H1 (cell line): ENCODE results near the gene PHC3. TPM values are rescaled to one million over a fixed set of nuclear protein-coding genes. Genes with fewer than 3 reads are reported as not detected.

Experiments used
- CTCF ChIA-PET: fragments of 300-600 bp; sonication (Branson Sonifier 250); formaldehyde crosslinking; loops from one replicate; lab custom pipeline; 2021; ENCODE audit not compliant: partially characterized antibody; lab: Charles Lee
- POLR2A ChIA-PET: fragments of 300-600 bp; sonication (Branson Sonifier 250); formaldehyde crosslinking; loops from one replicate; lab custom pipeline; 2021; ENCODE audit warnings: inconsistent platforms; ENCODE audit not compliant: partially characterized antibody; lab: Charles Lee
- DNase-seq, 2 experiments: peaks; one replicate each; pipeline versions ENCODE4 v3.0.0 to v3.0.0-alpha.2; 2010 to 2022; ENCODE audit warnings: low spot score in 2 of 2, low read depth in 1 of 2, mixed read lengths in 1 of 2
- FAIRE-seq: peaks from 2 replicates; lab custom pipeline; 2011; peaks lifted over from hg19 to GRCh38; lab: Jason Lieb, UNC
- H2AFZ ChIP-seq: 2 replicates; pipeline ENCODE4 v1.8.1; 2012; ENCODE audit warnings: low read length, inconsistent platforms
- H2AK5ac ChIP-seq: 2 replicates; pipeline ENCODE4 v1.6.1; 2013; ENCODE audit warnings: low read depth, low read length
- H2BK120ac ChIP-seq: replicated peaks from 2 replicates; pipeline ENCODE3; 2013; ENCODE audit warnings: low read depth, low read length, inconsistent platforms
- H2BK12ac ChIP-seq: 2 replicates; pipeline ENCODE4 v1.6.1; 2013; ENCODE audit warnings: low read depth, low read length
- H2BK15ac ChIP-seq: 2 replicates; pipeline ENCODE4 v1.6.1; 2013; ENCODE audit warnings: low read length
- H2BK20ac ChIP-seq: 2 replicates; pipeline ENCODE4 v1.6.1; 2013; ENCODE audit warnings: low read length
- H2BK5ac ChIP-seq: 2 replicates; pipeline ENCODE4 v1.6.1; 2013; ENCODE audit warnings: low read depth, low read length
- H3K14ac ChIP-seq: 2 replicates; pipeline ENCODE4 v1.6.1; 2013; ENCODE audit warnings: inconsistent platforms; ENCODE audit not compliant: insufficient read length
- H3K18ac ChIP-seq: 2 replicates; pipeline ENCODE4 v1.6.1; 2013; ENCODE audit warnings: low read length; ENCODE audit errors: extremely low read depth
- H3K23ac ChIP-seq: 2 replicates; pipeline ENCODE4 v1.6.1; 2013; ENCODE audit warnings: inconsistent platforms; ENCODE audit not compliant: insufficient read length
- H3K23me2 ChIP-seq: 2 replicates; pipeline ENCODE4 v1.6.1; 2013; ENCODE audit warnings: low read depth, low read length
- H3K27ac ChIP-seq: 2 replicates; pipeline ENCODE4 v1.6.1; 2011; ENCODE audit warnings: low read depth, low read length, inconsistent platforms
- H3K27me3 ChIP-seq, 4 experiments: replicated peaks in 1 of 4; 1 replicate in 1 of 4; 2 replicates in 3 of 4; pipeline versions ENCODE4 v1.6.1 to v1.8.1; 2011 to 2013; ENCODE audit warnings: low read length in 3 of 4, mild to moderate bottlenecking in 3 of 4, inconsistent platforms in 2 of 4, mixed read lengths in 2 of 4, moderate library complexity in 1 of 4; ENCODE audit not compliant: control insufficient read depth in 3 of 4, insufficient read depth in 3 of 4; ENCODE audit errors: extremely low read depth in 1 of 4
- H3K36me3 ChIP-seq, 4 experiments: 2 replicates each; pipeline versions ENCODE4 v1.6.1 to v1.8.1; 2011 to 2013; ENCODE audit warnings: mild to moderate bottlenecking in 4 of 4, low read length in 3 of 4, moderate library complexity in 2 of 4, control low read depth in 1 of 4, inconsistent platforms in 1 of 4; ENCODE audit not compliant: insufficient read depth in 4 of 4, control insufficient read depth in 2 of 4
- H3K4ac ChIP-seq: replicated peaks from 2 replicates; pipeline ENCODE3; 2013; ENCODE audit warnings: low read length, low read depth, mixed read lengths, inconsistent platforms; ENCODE audit not compliant: insufficient read length
- H3K4me1 ChIP-seq, 4 experiments: replicated peaks in 1 of 4; 1 replicate in 1 of 4; 2 replicates in 3 of 4; pipeline versions ENCODE4 v1.6.1 to v1.8.1; 2011 to 2013; ENCODE audit warnings: low read length in 3 of 4, inconsistent platforms in 2 of 4, mixed read lengths in 1 of 4; ENCODE audit not compliant: insufficient read depth in 4 of 4, control insufficient read depth in 3 of 4
- H3K4me2 ChIP-seq, 2 experiments: 2 replicates each; pipeline versions ENCODE4 v1.6.1 to v1.8.1; 2011 to 2013; ENCODE audit warnings: low read depth in 2 of 2, low read length in 2 of 2, control low read depth in 1 of 2, inconsistent platforms in 1 of 2, mild to moderate bottlenecking in 1 of 2; ENCODE audit not compliant: insufficient read depth in 1 of 2
- H3K4me3 ChIP-seq, 4 experiments: fragments of 200-600, 300-600 bp in 1 of 4; sonication (generic), shearing (Covaris generic), sonication (Bioruptor Twin) in 1 of 4; 2 replicates each; pipeline versions ENCODE4 v1.5.1 to v1.8.1; 2011 to 2016; ENCODE audit warnings: low read length in 4 of 4, low read depth in 3 of 4, control low read depth in 2 of 4, inconsistent platforms in 2 of 4, mild to moderate bottlenecking in 2 of 4, mixed read lengths in 1 of 4, moderate library complexity in 1 of 4; ENCODE audit not compliant: insufficient read depth in 2 of 4; ENCODE audit errors: extremely low read depth in 1 of 4
- H3K56ac ChIP-seq: replicated peaks from 2 replicates; pipeline ENCODE3; 2013; ENCODE audit warnings: low read depth, mild to moderate bottlenecking, mixed read lengths, low read length, inconsistent platforms; ENCODE audit not compliant: insufficient read length
- H3K79me1 ChIP-seq: 2 replicates; pipeline ENCODE4 v1.6.1; 2013; ENCODE audit warnings: low read depth, low read length, control low read depth
- H3K79me2 ChIP-seq, 2 experiments: 2 replicates each; pipeline versions ENCODE4 v1.6.1 to v1.8.1; 2012 to 2013; ENCODE audit warnings: low read length in 2 of 2, mild to moderate bottlenecking in 2 of 2, inconsistent platforms in 1 of 2; ENCODE audit not compliant: insufficient read depth in 2 of 2, control insufficient read depth in 1 of 2
- H3K9ac ChIP-seq, 4 experiments: replicated peaks in 1 of 4; 1 replicate in 1 of 4; 2 replicates in 3 of 4; pipeline versions ENCODE4 v1.6.1 to v1.8.1; 2011 to 2013; ENCODE audit warnings: low read depth in 3 of 4, low read length in 3 of 4, control low read depth in 2 of 4, mild to moderate bottlenecking in 2 of 4, moderate library complexity in 2 of 4, inconsistent platforms in 1 of 4; ENCODE audit errors: extremely low read depth in 1 of 4
- H3K9me3 ChIP-seq, 2 experiments: 2 replicates each; pipeline versions ENCODE4 v1.6.1 to v1.8.1; 2012 to 2013; ENCODE audit warnings: mild to moderate bottlenecking in 2 of 2, moderate library complexity in 2 of 2, control low read depth in 1 of 2, inconsistent platforms in 1 of 2, low read depth in 1 of 2, low read length in 1 of 2, mixed read lengths in 1 of 2; ENCODE audit not compliant: insufficient read depth in 2 of 2
- H4K20me1 ChIP-seq, 2 experiments: replicated peaks in 1 of 2; 2 replicates each; pipeline versions ENCODE3 to v1.8.1; 2011 to 2013; ENCODE audit warnings: inconsistent platforms in 2 of 2, low read length in 2 of 2, mild to moderate bottlenecking in 1 of 2; ENCODE audit not compliant: insufficient read depth in 2 of 2, control insufficient read depth in 1 of 2
- H4K5ac ChIP-seq: 2 replicates; pipeline ENCODE4 v1.6.1; 2013; ENCODE audit warnings: low read length, low read depth, mixed read lengths, inconsistent platforms; ENCODE audit not compliant: insufficient read length
- H4K8ac ChIP-seq: 2 replicates; pipeline ENCODE4 v1.8.0; 2013; ENCODE audit warnings: mild to moderate bottlenecking, moderate library complexity, low read length, inconsistent platforms; ENCODE audit not compliant: insufficient read depth; ENCODE audit errors: extremely low read depth
- H4K91ac ChIP-seq: replicated peaks from 2 replicates; pipeline ENCODE3; 2013; ENCODE audit warnings: low read length, mixed read lengths, inconsistent platforms; ENCODE audit not compliant: insufficient read length
- BACH1 ChIP-seq: IDR thresholded peaks from 2 replicates; pipeline ENCODE4 v1.6.1; 2012; ENCODE audit warnings: low read length, improper control_type of control experiment
- CBX5 ChIP-seq: fragments of 300-800, 300-1000 bp; sonication (generic); IDR thresholded peaks from 2 replicates; pipeline ENCODE4 v1.7.1; 2016; ENCODE audit warnings: antibody characterized with exemption, low read length, low read depth
- CHD2 ChIP-seq: IDR thresholded peaks from 2 replicates; pipeline ENCODE4 v1.6.1; 2012; ENCODE audit warnings: low read length, improper control_type of control experiment
- EGR1 ChIP-seq: IDR thresholded peaks from 2 replicates; pipeline ENCODE4 v1.6.1; 2011; ENCODE audit warnings: low read depth, low read length, borderline replicate concordance
- GTF2F1 ChIP-seq: IDR thresholded peaks from 2 replicates; pipeline ENCODE4 v1.6.1; 2012; ENCODE audit warnings: low read depth, low read length, improper control_type of control experiment, borderline replicate concordance
- JUND ChIP-seq: IDR thresholded peaks from 2 replicates; pipeline ENCODE4 v1.6.1; 2011; ENCODE audit warnings: mild to moderate bottlenecking, improper control_type of control experiment, low read length
- NRF1 ChIP-seq: IDR thresholded peaks from 2 replicates; pipeline ENCODE4 v1.6.1; 2011; ENCODE audit warnings: mild to moderate bottlenecking, low read depth, low read length, improper control_type of control experiment
- SIRT6 ChIP-seq: IDR thresholded peaks from one replicate; pipeline ENCODE4 v1.7.1; 2012; ENCODE audit warnings: low read length, inconsistent platforms
- SIX5 ChIP-seq: IDR thresholded peaks from 2 replicates; pipeline ENCODE4 v1.6.1; 2011; ENCODE audit warnings: mild to moderate bottlenecking, low read depth, low read length
- TAF7 ChIP-seq: optimal IDR thresholded peaks from 2 replicates; pipeline ENCODE3; 2011; ENCODE audit warnings: low read depth, mild to moderate bottlenecking, inconsistent platforms, low read length, moderate library complexity, borderline replicate concordance
- TEAD4 ChIP-seq: IDR thresholded peaks from 2 replicates; pipeline ENCODE4 v1.6.1; 2012; ENCODE audit warnings: low read depth, low read length, inconsistent platforms, mixed read lengths
- whole genome bisulfite sequencing, 2 experiments: shearing (Covaris generic) in 1 of 2; methylation state at CpG; one replicate each; pipeline versions ENCODE4 v1.1.6 to v1.1.7; 2013 to 2015; ENCODE audit warnings: low lambda C conversion rate in 2 of 2, mixed read lengths in 2 of 2, inconsistent platforms in 1 of 2, low coverage in 1 of 2, missing lambda C conversion rate in 1 of 2; ENCODE audit not compliant: insufficient replicate concordance in 2 of 2, insufficient coverage in 1 of 2, insufficient read length in 1 of 2; ENCODE audit errors: extremely low coverage in 1 of 2, missing lambda C conversion rate in 1 of 2; 5-methylcytosine and 5-hydroxymethylcytosine counted together
- polyA plus RNA-seq, 7 experiments: library from polyadenylated mRNA; depleted of rRNA in 3 of 7; stranded (reverse) in 5 of 7; unstranded in 2 of 7; fragments of >200 nt in 5 of 7; fragments of 200-250 nt in 2 of 7; gene quantifications; 1 replicate in 5 of 7; 2 replicates in 1 of 7; 4 replicates in 1 of 7; pipeline versions ENCODE4 v1.2.1 to v1.2.3, GENCODE V29; 2011 to 2013; ENCODE audit warnings: missing spikeins in 2 of 7, mixed read lengths in 2 of 7
- total RNA-seq: library from RNA; stranded (reverse); fragmentation: NEBNext Ultra II Directional; extraction: Animal tissue kit (Norgen Biotek cat#: 25700); gene quantifications from 2 replicates; pipeline ENCODE4 v1.2.1, GENCODE V29; 2021
- TF ChIP-seq, protein P1 (sequence below): IDR thresholded peaks from 2 replicates; pipeline ENCODE4 v1.6.1; 2011; ENCODE audit warnings: low read length, improper control_type of control experiment
- TF ChIP-seq, protein P2 (sequence below): IDR thresholded peaks from 2 replicates; pipeline ENCODE4 v1.6.1; 2012; ENCODE audit warnings: inconsistent platforms

PHC3 gene
- total and polyA plus RNA-seq, 2 of the 8 experiments (the other 6 are each of a cell fraction or from before 2014, with no cell fraction given), result 26.4 to 29.2 TPM

DNA sequence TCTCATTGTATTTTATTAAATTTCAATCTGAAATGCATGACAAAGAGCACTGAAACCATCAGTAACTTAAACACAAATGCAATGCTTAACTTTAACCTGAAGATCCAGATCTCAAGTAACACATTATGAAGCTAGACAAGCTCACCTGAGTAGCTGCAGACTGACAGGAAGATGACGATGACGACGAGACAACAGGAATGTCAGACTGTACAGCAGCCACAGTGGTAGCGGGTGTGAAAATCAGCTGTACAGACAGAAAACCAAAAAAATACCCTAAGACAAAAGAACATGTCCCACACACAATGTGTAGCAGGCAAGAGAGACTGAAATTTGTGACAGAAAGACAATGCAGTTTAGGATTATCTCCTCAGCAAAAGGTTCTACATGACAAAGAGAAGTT, 36.3 kb downstream of the PHC3 start:
- Histone ChIP-seq H3K23me2 (no peaks in the 10 kb centered on the region), H2BK120ac (no peak overlapping the region), H3K27ac (no peak overlapping the region), H3K14ac (no peak overlapping the region), H4K91ac (no peak overlapping the region), H3K4me3 (no peak overlapping the region), H3K18ac (0 out of 2 replicates have a peak overlapping the region, but pooled peaks have one; percentile 1), H2AFZ (no peak overlapping the region), H2BK5ac (no peak overlapping the region), H4K8ac (no peak overlapping the region), H3K56ac (no peak overlapping the region), H2BK15ac (no peak overlapping the region), H3K9ac (no peak overlapping the region), H3K23ac (no peak overlapping the region), H2BK12ac (no peak overlapping the region), H2AK5ac (no peak overlapping the region), H3K79me1 (peaks cover 2% of the 10 kb centered on the region; the same call in 1 of the 2 replicates), H4K5ac (no peak overlapping the region), H3K36me3 (peaks cover 0 to 10% (median 0%) of the 10 kb centered on the region in 4 experiments; a peak in 2 of 8 replicates), H3K9me3 (no peaks in the 10 kb centered on the region), H3K4me2 (no peak overlapping the region), H3K27me3 (no peaks in the 10 kb centered on the region), H2BK20ac (no peak overlapping the region), H4K20me1 (peaks cover 0 to 3% of the 10 kb centered on the region in 2 experiments), H3K4me1 (no peaks in the 10 kb centered on the region), H3K79me2 (peaks cover 0 to 11% of the 10 kb centered on the region in 2 experiments; a peak in 2 of 4 replicates), H3K4ac (no peak overlapping the region)
- no peak for DNase-seq
- ChIA-PET POLR2A (interaction anchor here (0.8 kb wide), 1 partner anchor 35 kb away, joined by 3 read pairs; no protein-coding TSS in a partner anchor), CTCF (interaction anchor here (0.6 to 1.3 kb wide), 2 partner anchors 123 to 883 kb away, joined by 3 read pairs; no protein-coding TSS in a partner anchor)
- WGBS, 2 experiments, result 99% methylated on average over 4 of the region's 4 CpGs; no CpG with 5 or more reads in 1 of the 2 experiments
- FAIRE-seq, result no peak
- TF ChIP-seq, protein P1, sequence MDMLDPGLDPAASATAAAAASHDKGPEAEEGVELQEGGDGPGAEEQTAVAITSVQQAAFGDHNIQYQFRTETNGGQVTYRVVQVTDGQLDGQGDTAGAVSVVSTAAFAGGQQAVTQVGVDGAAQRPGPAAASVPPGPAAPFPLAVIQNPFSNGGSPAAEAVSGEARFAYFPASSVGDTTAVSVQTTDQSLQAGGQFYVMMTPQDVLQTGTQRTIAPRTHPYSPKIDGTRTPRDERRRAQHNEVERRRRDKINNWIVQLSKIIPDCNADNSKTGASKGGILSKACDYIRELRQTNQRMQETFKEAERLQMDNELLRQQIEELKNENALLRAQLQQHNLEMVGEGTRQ, result no peak
- TF ChIP-seq SIX5 (no peak), NRF1 (no peak), EGR1 (no peak), TAF7 (no peak), SIRT6 (no peak), CBX5 (no peak), GTF2F1 (no peak), JUND (no peak), CHD2 (no peak), TEAD4 (no peak), BACH1 (no peak)
- TF ChIP-seq, protein P2, sequence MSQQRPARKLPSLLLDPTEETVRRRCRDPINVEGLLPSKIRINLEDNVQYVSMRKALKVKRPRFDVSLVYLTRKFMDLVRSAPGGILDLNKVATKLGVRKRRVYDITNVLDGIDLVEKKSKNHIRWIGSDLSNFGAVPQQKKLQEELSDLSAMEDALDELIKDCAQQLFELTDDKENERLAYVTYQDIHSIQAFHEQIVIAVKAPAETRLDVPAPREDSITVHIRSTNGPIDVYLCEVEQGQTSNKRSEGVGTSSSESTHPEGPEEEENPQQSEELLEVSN, result no peak
